Omental fat pad (tissue), 4 donors: ENCODE data around the gene TEAD4. TPM values are rescaled to one million over a fixed set of nuclear protein-coding genes. Genes with fewer than 3 reads are reported as not detected.

ENCODE experiments used
- ATAC-seq: fragments of 150-250 bp; one replicate; pipeline ENCODE4 v1.9.1; 2016; ENCODE audit warnings: mild to moderate bottlenecking, moderate library complexity; ENCODE audit not compliant: low FRiP score
- DNase-seq: peaks from one replicate; pipeline ENCODE4 v3.0.0-alpha.2; 2019; ENCODE audit warnings: low spot score
- CTCF ChIP-seq, 3 donors: fragments of 450-650 bp; IDR thresholded peaks; one replicate each; pipeline ENCODE4 v1.5.1; 2016 to 2017; ENCODE audit warnings: antibody characterized with exemption in 3 of 3, mild to moderate bottlenecking in 3 of 3, moderate library complexity in 2 of 3
- total RNA-seq, 4 donors: library from RNA; depleted of rRNA; stranded (reverse); fragments of >200 nt; gene quantifications; one replicate each; pipeline ENCODE4 v1.1.0, GENCODE V29; 2016

The TEAD4 gene
- total RNA-seq, 4 donors from 2014 or later, result 14.5 to 79.3 (median 17.0) TPM

GRCh38 chr12:3032770-3033538 lies 73.8 kb downstream of the TEAD4 start:
- ATAC-seq, result no peak
- no peak for TF ChIP-seq CTCF (IDR thresholded peaks at IDR 0.05)

GRCh38 chr12:3033539-3033867 lies 74.3 kb downstream of the TEAD4 start:
- ATAC-seq (no peak), DNase-seq (no peak)
- no peak for TF ChIP-seq CTCF (IDR thresholded peaks at IDR 0.05)

More at GRCh38 chr12:3032770-3033538, 73.8 kb downstream of the TEAD4 start:
- no peak for DNase-seq

GRCh38 chr12:3034067-3034750 lies 75.0 kb downstream of the TEAD4 start:
- no peak for TF ChIP-seq CTCF (IDR thresholded peaks at IDR 0.05)
- ATAC-seq (peak; percentile 67), DNase-seq (no peak)

- no peak for DNase-seq
- TF ChIP-seq CTCF (IDR thresholded peaks at IDR 0.05), result no peak
- ATAC-seq, result no peak
Observed at GRCh38 chr12:3035171-3035570, 76.0 kb downstream of the TEAD4 start.

GRCh38 chr12:3035815-3036702 lies 76.9 kb downstream of the TEAD4 start:
- DNase-seq, result no peak
- no peak for ATAC-seq
- no peak for TF ChIP-seq CTCF (IDR thresholded peaks at IDR 0.05)

- no peak for TF ChIP-seq CTCF (IDR thresholded peaks at IDR 0.05)
- no peak for ATAC-seq
- no peak for DNase-seq
Observed at GRCh38 chr12:3036901-3037600, 77.9 kb downstream of the TEAD4 start.
